D721Med (cell line): ENCODE data around the gene PDE11A.

Experiments
- DNase-seq: peaks from one replicate; pipeline ENCODE4 v3.0.0; 2011; ENCODE audit warnings: low spot score; ENCODE audit not compliant: insufficient read length
- FAIRE-seq: peaks from 2 replicates; lab custom pipeline; 2011; peaks lifted over from hg19 to GRCh38; lab: Jason Lieb, UNC
- CTCF ChIP-seq: IDR thresholded peaks from 2 replicates; pipeline ENCODE4 v1.5.1; 2012; ENCODE audit warnings: mild to moderate bottlenecking, control low read depth; ENCODE audit not compliant: insufficient read depth; ENCODE audit errors: missing control alignments

Gene PDE11A

DNA sequence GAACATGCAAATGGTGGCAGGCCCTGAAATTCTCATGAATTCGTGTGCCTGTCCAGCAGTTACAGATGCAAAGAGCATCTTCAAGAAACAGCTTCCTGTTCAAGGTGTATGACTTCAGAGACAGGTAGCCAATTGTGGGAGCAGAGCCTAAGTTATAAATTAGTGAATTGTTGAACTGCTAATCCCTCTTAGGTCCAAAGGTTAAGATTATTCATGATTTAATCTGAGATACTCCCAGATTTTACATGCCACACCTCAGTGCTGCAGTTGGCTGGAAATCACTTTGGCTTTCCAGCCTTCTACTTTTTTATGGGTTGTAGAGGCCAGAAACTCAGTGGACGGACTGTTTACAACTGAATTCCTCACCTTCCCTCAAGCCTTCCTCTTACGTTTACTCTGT lies 432.2 kb downstream of the PDE11A start:
- no peak for TF ChIP-seq CTCF
- FAIRE-seq, result no peak

DNA sequence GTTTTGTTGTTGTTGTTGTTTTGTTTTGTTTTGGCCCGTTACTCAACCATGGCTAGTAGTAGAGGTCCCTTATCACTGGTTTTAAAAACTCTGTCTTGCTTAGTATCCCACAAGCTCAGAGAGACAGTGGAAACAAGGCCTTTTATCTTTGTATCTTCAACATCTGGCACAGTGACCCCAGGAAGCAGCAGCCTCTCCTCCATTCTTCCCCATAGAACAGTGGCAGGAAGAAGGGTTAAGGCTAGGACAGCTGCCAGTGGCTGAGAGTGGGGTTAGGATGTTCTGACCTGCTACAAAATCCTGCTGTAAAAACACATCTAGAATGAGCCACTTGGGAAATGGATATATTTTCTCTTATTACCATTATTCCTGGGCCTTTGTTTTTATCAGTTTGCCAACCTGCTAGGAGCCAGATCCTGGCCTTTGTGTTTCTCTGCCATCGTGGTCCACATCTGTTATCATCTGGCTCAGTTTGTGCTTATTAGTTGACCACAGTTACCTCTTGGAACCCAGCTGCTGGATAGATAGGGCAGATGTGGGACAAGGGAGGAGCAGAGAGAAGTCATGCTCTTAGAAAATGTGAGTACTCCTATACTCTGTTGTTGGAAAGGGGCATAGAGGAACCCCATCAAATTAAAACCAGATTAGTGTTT lies 433.2 kb downstream of the PDE11A start:
- TF ChIP-seq CTCF, result no peak
- FAIRE-seq (no peak), DNase-seq (no peak)

More for the DNA sequence above, 432.2 kb downstream of the PDE11A start:
- DNase-seq, result no peak

GRCh38 chr2:177638507-177638906 lies 434.1 kb downstream of the PDE11A start:
- TF ChIP-seq CTCF, result no peak
- FAIRE-seq, result no peak
- DNase-seq, result no peak

DNA sequence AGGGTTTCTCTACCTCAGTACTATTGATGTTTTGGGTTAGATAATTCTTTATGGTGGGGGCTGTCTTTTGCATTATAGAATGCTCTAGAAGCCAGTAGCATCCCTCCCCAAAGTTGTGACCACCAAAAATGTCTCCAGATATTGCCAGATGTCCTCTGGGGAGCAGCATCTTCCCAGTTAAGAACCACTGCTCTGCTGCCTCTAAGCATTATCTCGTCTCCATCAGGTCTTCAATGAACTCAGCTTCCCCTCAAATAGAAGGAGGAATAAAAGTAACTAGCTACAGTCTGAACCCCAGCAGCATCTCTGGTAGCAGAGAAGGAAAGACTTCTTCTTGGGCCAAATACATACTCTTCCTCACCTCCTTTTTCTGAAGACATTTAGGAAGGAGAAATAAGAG lies 435.9 kb downstream of the PDE11A start:
- FAIRE-seq (no peak), DNase-seq (no peak)
- TF ChIP-seq CTCF, result no peak

DNA sequence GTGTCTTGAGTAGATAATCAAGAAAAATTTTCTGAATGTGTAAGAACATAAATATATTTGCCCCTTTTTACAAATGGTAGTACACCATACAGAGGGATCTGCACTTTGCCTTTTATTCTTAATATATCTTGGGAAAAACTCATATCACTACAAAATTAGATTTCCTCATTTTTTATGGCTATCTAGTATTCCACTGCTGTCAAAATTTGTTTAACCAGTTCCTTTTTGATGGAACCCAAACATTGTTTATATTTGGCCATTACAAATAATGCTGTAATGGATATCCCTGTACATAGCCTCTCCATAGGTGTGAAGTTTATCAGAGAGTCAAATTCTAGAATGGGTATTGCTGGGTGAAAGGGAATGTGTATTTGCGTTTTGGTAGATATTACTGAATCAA lies 436.9 kb downstream of the PDE11A start:
- no peak for TF ChIP-seq CTCF
- no peak for FAIRE-seq
- DNase-seq, result no peak

GRCh38 chr2:177633910-177634294 lies 438.7 kb downstream of the PDE11A start:
- no peak for TF ChIP-seq CTCF
- no peak for FAIRE-seq
- DNase-seq, result no peak

DNA sequence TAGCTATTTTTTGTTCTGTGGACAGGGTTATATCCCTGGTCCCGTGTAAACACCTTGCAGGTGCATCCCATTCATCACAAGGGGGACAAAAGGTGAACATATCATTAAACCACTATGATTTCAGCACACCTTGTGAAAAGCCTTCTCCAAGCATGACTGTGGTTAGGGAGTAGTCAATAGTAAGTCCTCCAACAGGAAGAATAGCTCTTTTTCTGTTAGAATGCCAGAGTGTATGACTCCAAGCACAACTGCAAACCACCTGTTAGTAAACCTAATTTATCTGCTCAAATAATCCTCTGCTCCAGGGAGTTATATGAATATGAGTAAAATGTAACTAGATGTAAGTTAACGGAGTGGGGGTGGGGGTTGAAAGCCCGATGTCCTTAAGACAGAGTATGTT lies 439.5 kb downstream of the PDE11A start:
- DNase-seq (no peak), FAIRE-seq (no peak)
- TF ChIP-seq CTCF, result no peak
